CD4-positive, CD25-positive, alpha-beta regulatory T cell (primary cell): Measurements from ENCODE around the gene C1QTNF3. TPM values are rescaled to one million over a fixed set of nuclear protein-coding genes. Genes with fewer than 3 reads are reported as not detected.
"Not testable (repeated sequence)": the region's sequence is repeated elsewhere in the genome, so short reads cannot be mapped to it uniquely, and the experiment has no call there.

Source experiments
- ATAC-seq, 2 donors: fragments of 150-1000 bp; cut with Tn5 transposase; one replicate each; pipeline ENCODE4 v1.10.0; 2021; ENCODE audit warnings: low read depth in 2 of 2, moderate number of reproducible peaks in 2 of 2, moderate library complexity in 1 of 2
- DNase-seq, 3 donors: peaks; one replicate each; pipeline versions ENCODE4 v3.0.0 to v3.0.0-alpha.2; 2012 to 2022; ENCODE audit warnings: mixed read lengths in 1 of 3
- H3K27ac ChIP-seq: one replicate; pipeline ENCODE4 v1.7.0; 2013; ENCODE audit warnings: mild to moderate bottlenecking, low read length; ENCODE audit not compliant: insufficient read depth, poor library complexity, severe bottlenecking
- H3K27me3 ChIP-seq: one replicate; pipeline ENCODE4 v1.7.0; 2013; ENCODE audit warnings: low read length; ENCODE audit not compliant: control insufficient read depth, insufficient read depth
- H3K36me3 ChIP-seq: one replicate; pipeline ENCODE4 v1.7.0; 2013; ENCODE audit warnings: mild to moderate bottlenecking, low read length, moderate library complexity; ENCODE audit not compliant: control insufficient read depth, insufficient read depth
- H3K4me1 ChIP-seq: 2 replicates; pipeline ENCODE4 v1.7.0; 2013; ENCODE audit warnings: mild to moderate bottlenecking, low read length; ENCODE audit not compliant: insufficient read depth, control insufficient read depth, poor library complexity, severe bottlenecking
- H3K4me3 ChIP-seq: one replicate; pipeline ENCODE4 v1.7.0; 2013; ENCODE audit warnings: low read depth, mild to moderate bottlenecking, low read length, moderate library complexity
- H3K9me3 ChIP-seq, 2 experiments: 1 replicate in 1 of 2; 2 replicates in 1 of 2; pipeline ENCODE4 v1.7.0; 2013; ENCODE audit warnings: low read length in 2 of 2, mild to moderate bottlenecking in 1 of 2, moderate library complexity in 1 of 2; ENCODE audit not compliant: control insufficient read depth in 2 of 2
- H3K27ac Mint-ChIP-seq, 3 donors: one replicate each; pipeline ENCODE4 v1.8.0; 2020 to 2022; ENCODE audit warnings: mild to moderate bottlenecking in 3 of 3, mixed read lengths in 3 of 3, moderate library complexity in 2 of 3
- H3K27me3 Mint-ChIP-seq: one replicate; pipeline ENCODE4 v1.8.0; 2022; ENCODE audit warnings: mild to moderate bottlenecking, mixed read lengths
- H3K36me3 Mint-ChIP-seq: one replicate; pipeline ENCODE4 v1.8.0; 2020; ENCODE audit warnings: mixed read lengths
- H3K4me1 Mint-ChIP-seq, 4 donors: one replicate each; pipeline ENCODE4 v1.8.0; 2020 to 2022; ENCODE audit warnings: mixed read lengths in 4 of 4, mild to moderate bottlenecking in 1 of 4
- H3K4me3 Mint-ChIP-seq, 4 donors: one replicate each; pipeline ENCODE4 v1.8.0; 2020 to 2022; ENCODE audit warnings: mild to moderate bottlenecking in 4 of 4, mixed read lengths in 4 of 4, moderate library complexity in 3 of 4
- H3K9me3 Mint-ChIP-seq, 7 donors: one replicate each; pipeline ENCODE4 v1.8.0; 2020 to 2022; ENCODE audit warnings: mixed read lengths in 7 of 7, mild to moderate bottlenecking in 3 of 7, moderate library complexity in 2 of 7
- polyA plus RNA-seq, 4 donors: library from polyadenylated mRNA; unstranded; fragments of 300-500 nt; fragmentation: Illumina TruSeq; gene quantifications; one replicate each; pipeline ENCODE4 v1.2.3, GENCODE V29; 2021
- total RNA-seq: library from RNA; stranded (reverse); gene quantifications from one replicate; pipeline ENCODE4 v1.2.3, GENCODE V29; 2022

Gene C1QTNF3
- total RNA-seq (7.6 TPM), polyA plus RNA-seq (under 1 TPM in 3 of 4 donors, not detected in 1; 0.09 to 0.60 (median 0.42) TPM)

GRCh38 chr5:34043099-34043876 is at the start of gene C1QTNF3:
TSS of gene C1QTNF3 (minus strand) at chr5:34043213. CDS start at chr5:34043125, 88 bp downstream.
- Mint-ChIP-seq H3K9me3 (peaks cover 0 to 2% (median 0%) of the 10 kb centered on the region in 7 donors), H3K4me1 (peaks cover 0 to 8% (median 2%) of the 10 kb centered on the region in 4 donors), H3K27ac (no peak within 1 kb of the TSS), H3K27me3 (no peaks in the 10 kb centered on the region), H3K4me3 (no peak within 1 kb of the TSS), H3K36me3 (peaks cover 23% of the 10 kb centered on the region)
- DNase-seq: no peak
- H3K9me3 ChIP-seq: no peaks in the 10 kb centered on the region
- no peaks in the 10 kb centered on the region for H3K4me1 ChIP-seq
- H3K4me3 ChIP-seq: no peak within 1 kb of the TSS
- no peaks in the 10 kb centered on the region for H3K36me3 ChIP-seq
- H3K27ac ChIP-seq: no peak within 1 kb of the TSS
- ATAC-seq: no peak
- H3K27me3 ChIP-seq: no peaks in the 10 kb centered on the region

GRCh38 chr5:34091039-34091438 is 48.0 kb upstream of the C1QTNF3 start:
- not testable (repeated sequence) for H3K27me3 ChIP-seq, H3K4me1 Mint-ChIP-seq, ATAC-seq

GRCh38 chr5:34089802-34090201 is 46.8 kb upstream of the C1QTNF3 start:
- not testable (repeated sequence) for H3K27ac ChIP-seq, H3K36me3 Mint-ChIP-seq, H3K27me3 Mint-ChIP-seq, H3K4me3 Mint-ChIP-seq, H3K27me3 ChIP-seq, H3K36me3 ChIP-seq, H3K4me1 Mint-ChIP-seq, H3K9me3 ChIP-seq, H3K9me3 Mint-ChIP-seq, H3K27ac Mint-ChIP-seq, ATAC-seq, H3K4me1 ChIP-seq, H3K4me3 ChIP-seq, DNase-seq

More at GRCh38 chr5:34091039-34091438, 48.0 kb upstream of the C1QTNF3 start:
- H3K36me3 ChIP-seq, H3K27ac ChIP-seq, DNase-seq, H3K4me3 ChIP-seq, H3K27ac Mint-ChIP-seq, H3K4me3 Mint-ChIP-seq, H3K9me3 Mint-ChIP-seq, H3K4me1 ChIP-seq, H3K36me3 Mint-ChIP-seq, H3K27me3 Mint-ChIP-seq, H3K9me3 ChIP-seq: not testable (repeated sequence)

GRCh38 chr5:34087728-34088127 is 44.7 kb upstream of the C1QTNF3 start:
- ATAC-seq, H3K4me3 ChIP-seq, H3K4me3 Mint-ChIP-seq, H3K27me3 Mint-ChIP-seq, H3K27ac ChIP-seq, H3K4me1 ChIP-seq, DNase-seq, H3K27me3 ChIP-seq, H3K27ac Mint-ChIP-seq, H3K9me3 ChIP-seq, H3K36me3 Mint-ChIP-seq, H3K36me3 ChIP-seq, H3K9me3 Mint-ChIP-seq, H3K4me1 Mint-ChIP-seq: not testable (repeated sequence)

GRCh38 chr5:34083898-34084297 is 40.9 kb upstream of the C1QTNF3 start:
- ATAC-seq, H3K27me3 Mint-ChIP-seq, H3K36me3 Mint-ChIP-seq, H3K4me1 Mint-ChIP-seq, H3K4me1 ChIP-seq, H3K27ac Mint-ChIP-seq, H3K27me3 ChIP-seq, H3K4me3 ChIP-seq, DNase-seq, H3K4me3 Mint-ChIP-seq, H3K9me3 Mint-ChIP-seq, H3K27ac ChIP-seq, H3K9me3 ChIP-seq, H3K36me3 ChIP-seq: not testable (repeated sequence)

- not testable (repeated sequence) for H3K27ac Mint-ChIP-seq, H3K27ac ChIP-seq, H3K27me3 ChIP-seq, H3K9me3 ChIP-seq, H3K36me3 Mint-ChIP-seq, DNase-seq, H3K4me3 Mint-ChIP-seq, H3K27me3 Mint-ChIP-seq, H3K4me3 ChIP-seq, ATAC-seq, H3K4me1 ChIP-seq, H3K36me3 ChIP-seq, H3K9me3 Mint-ChIP-seq, H3K4me1 Mint-ChIP-seq
Observed at GRCh38 chr5:34079505-34079904, 36.5 kb upstream of the C1QTNF3 start.

- not testable (repeated sequence) for H3K36me3 Mint-ChIP-seq, DNase-seq, H3K9me3 ChIP-seq, H3K4me1 Mint-ChIP-seq, H3K27ac Mint-ChIP-seq, H3K4me1 ChIP-seq, H3K4me3 Mint-ChIP-seq, H3K27me3 Mint-ChIP-seq, H3K9me3 Mint-ChIP-seq, H3K36me3 ChIP-seq, H3K27ac ChIP-seq, H3K27me3 ChIP-seq, ATAC-seq, H3K4me3 ChIP-seq
Observed at GRCh38 chr5:34077636-34078035, 34.6 kb upstream of the C1QTNF3 start.

GRCh38 chr5:34076719-34077364 is 33.8 kb upstream of the C1QTNF3 start:
- not testable (repeated sequence) for H3K27me3 ChIP-seq, ATAC-seq, H3K36me3 ChIP-seq, DNase-seq, H3K4me1 ChIP-seq, H3K27ac Mint-ChIP-seq, H3K4me3 ChIP-seq, H3K36me3 Mint-ChIP-seq, H3K27me3 Mint-ChIP-seq, H3K4me3 Mint-ChIP-seq, H3K4me1 Mint-ChIP-seq, H3K27ac ChIP-seq, H3K9me3 ChIP-seq, H3K9me3 Mint-ChIP-seq
